ENCODE results near the gene LRRIQ3.

LRRIQ3 gene, protein sequence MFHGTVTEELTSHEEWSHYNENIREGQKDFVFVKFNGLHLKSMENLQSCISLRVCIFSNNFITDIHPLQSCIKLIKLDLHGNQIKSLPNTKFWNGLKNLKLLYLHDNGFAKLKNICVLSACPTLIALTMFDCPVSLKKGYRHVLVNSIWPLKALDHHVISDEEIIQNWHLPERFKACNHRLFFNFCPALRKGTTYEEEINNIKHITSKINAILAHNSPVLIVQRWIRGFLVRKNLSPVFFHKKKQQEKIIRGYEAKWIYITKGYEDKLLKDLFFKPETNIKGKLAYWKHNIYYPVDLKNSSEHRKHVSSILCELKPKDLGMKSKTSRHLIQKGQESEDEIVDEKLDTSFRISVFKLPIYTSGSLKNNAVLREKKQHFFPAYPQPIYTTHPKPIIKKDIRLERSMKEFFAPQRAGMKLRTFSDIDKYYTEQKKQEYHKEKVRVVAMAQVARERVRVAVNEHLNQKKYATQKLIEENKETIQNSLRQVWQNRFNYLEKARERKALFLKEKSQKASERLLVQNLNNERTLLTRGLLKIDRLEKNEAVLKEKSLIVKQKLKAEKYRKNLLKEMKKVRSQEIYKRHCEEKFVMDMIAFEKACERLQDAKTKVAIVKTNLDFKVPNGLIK

GRCh38 chr1:74197657-74198552 lies at the start of gene LRRIQ3, which contains the start of gene FPGT:
Gene LRRIQ3 (minus strand): TSS chr1:74198176. CDS start chr1:74183684, 14,492 bp downstream.
Gene FPGT (plus strand): TSS chr1:74198242. CDS start chr1:74198279, 37 bp downstream.
- Histone ChIP-seq H3K36me3 (ENCODE audit: insufficient read depth, low read depth, low read length) (no peaks in the 10 kb centered on the region), H3K9ac (ENCODE audit: low read depth, low read length) (peak within 1 kb of the TSS; percentile 87), H3K4me1 (ENCODE audit: insufficient read depth, low read length) (no peaks in the 10 kb centered on the region), H3K27ac (ENCODE audit: low read length) (peak within 1 kb of the TSS; percentile 65), H3K4me3 (ENCODE audit: low read length) (peak within 1 kb of the TSS; percentile 98), H3K9me3 (ENCODE audit: insufficient read depth, low read depth, low read length) (no peaks in the 10 kb centered on the region), H3K27me3 (ENCODE audit: insufficient read depth, low read length) (no peaks in the 10 kb centered on the region)

DNA sequence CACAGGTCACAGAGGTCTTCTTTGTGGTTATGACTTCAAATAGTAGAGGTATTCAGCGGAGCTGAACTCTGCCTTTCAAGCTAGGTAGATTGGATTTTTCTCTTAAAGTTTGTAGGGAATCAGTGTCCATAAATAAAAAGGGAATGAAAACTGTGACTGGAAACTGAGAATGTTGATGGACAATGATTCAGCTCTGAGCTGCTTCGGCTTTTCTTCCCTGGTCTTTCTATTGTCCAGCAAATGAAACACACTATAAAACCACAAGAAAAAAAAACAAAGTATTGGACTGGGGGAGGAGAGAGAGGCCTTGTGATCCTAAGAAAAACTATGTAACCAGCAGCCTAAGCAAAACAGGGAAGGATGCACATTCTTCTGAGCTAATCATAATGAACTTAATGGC lies 48.3 kb upstream of the LRRIQ3 start:
- H3K9ac ChIP-seq (ENCODE audit: low read depth, low read length): no peak overlapping the region

GRCh38 chr1:74245168-74245772 lies 47.3 kb upstream of the LRRIQ3 start:
- H3K27ac ChIP-seq (ENCODE audit: low read length): no peak overlapping the region
- peak overlapping the region; percentile 39; the same call in 1 of the 2 replicates for H3K4me3 ChIP-seq (ENCODE audit: low read length)
- H3K9ac ChIP-seq (ENCODE audit: low read depth, low read length): no peak overlapping the region
- peaks cover 25% of the 10 kb centered on the region; the same call in 1 of the 2 replicates for H3K4me1 ChIP-seq (ENCODE audit: insufficient read depth, low read length)
- 0 out of 2 replicates have a peak, but pooled peaks cover 5% of the 10 kb centered on the region for H3K9me3 ChIP-seq (ENCODE audit: insufficient read depth, low read depth, low read length)
- H3K27me3 ChIP-seq (ENCODE audit: insufficient read depth, low read length): peaks cover 26% of the 10 kb centered on the region
- no peaks in the 10 kb centered on the region for H3K36me3 ChIP-seq (ENCODE audit: insufficient read depth, low read depth, low read length)

More for the DNA sequence above, 48.3 kb upstream of the LRRIQ3 start:
- Histone ChIP-seq H3K4me1 (ENCODE audit: insufficient read depth, low read length) (peaks cover 25% of the 10 kb centered on the region; the same call in 1 of the 2 replicates), H3K36me3 (ENCODE audit: insufficient read depth, low read depth, low read length) (no peaks in the 10 kb centered on the region), H3K27ac (ENCODE audit: low read length) (no peak overlapping the region), H3K27me3 (ENCODE audit: insufficient read depth, low read length) (peaks cover 26% of the 10 kb centered on the region), H3K4me3 (ENCODE audit: low read length) (no peak overlapping the region), H3K9me3 (ENCODE audit: insufficient read depth, low read depth, low read length) (0 out of 2 replicates have a peak, but pooled peaks cover 5% of the 10 kb centered on the region)

DNA sequence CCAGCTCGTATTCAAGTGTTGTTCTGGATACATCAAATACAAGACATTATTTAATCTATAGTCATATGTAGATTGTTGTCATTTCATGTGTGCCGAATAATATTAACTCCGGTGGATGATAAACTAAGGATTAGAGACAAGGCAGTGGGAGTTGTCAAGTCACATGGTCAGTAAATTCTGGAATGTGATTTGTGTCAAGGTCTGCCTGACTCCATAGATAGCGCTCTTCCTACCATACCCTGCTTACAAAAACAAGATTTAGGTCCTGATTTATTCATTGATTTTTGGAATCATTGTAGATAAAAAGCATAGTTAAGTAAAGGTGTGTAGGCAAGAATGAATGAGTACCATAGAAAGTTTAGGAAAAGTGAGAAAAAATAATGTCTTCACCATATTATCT lies 39.8 kb upstream of the LRRIQ3 start:
- no peaks in the 10 kb centered on the region for H3K4me1 ChIP-seq (ENCODE audit: insufficient read depth, low read length)
- H3K27ac ChIP-seq (ENCODE audit: low read length): no peak overlapping the region
- no peaks in the 10 kb centered on the region for H3K36me3 ChIP-seq (ENCODE audit: insufficient read depth, low read depth, low read length)
- no peaks in the 10 kb centered on the region for H3K9me3 ChIP-seq (ENCODE audit: insufficient read depth, low read depth, low read length)
- no peak overlapping the region for H3K9ac ChIP-seq (ENCODE audit: low read depth, low read length)
- no peak overlapping the region for H3K4me3 ChIP-seq (ENCODE audit: low read length)
- H3K27me3 ChIP-seq (ENCODE audit: insufficient read depth, low read length): no peaks in the 10 kb centered on the region

- H3K27me3 ChIP-seq (ENCODE audit: insufficient read depth, low read length): no peaks in the 10 kb centered on the region
- H3K4me3 ChIP-seq (ENCODE audit: low read length): no peak overlapping the region
- H3K36me3 ChIP-seq (ENCODE audit: insufficient read depth, low read depth, low read length): no peaks in the 10 kb centered on the region
- H3K9ac ChIP-seq (ENCODE audit: low read depth, low read length): no peak overlapping the region
- no peaks in the 10 kb centered on the region for H3K9me3 ChIP-seq (ENCODE audit: insufficient read depth, low read depth, low read length)
- no peak overlapping the region for H3K27ac ChIP-seq (ENCODE audit: low read length)
- H3K4me1 ChIP-seq (ENCODE audit: insufficient read depth, low read length): no peaks in the 10 kb centered on the region
Measured at GRCh38 chr1:74237035-74237434, 39.1 kb upstream of the LRRIQ3 start.

- H3K4me3 ChIP-seq (ENCODE audit: low read length): no peak overlapping the region
- no peaks in the 10 kb centered on the region for H3K9me3 ChIP-seq (ENCODE audit: insufficient read depth, low read depth, low read length)
- no peaks in the 10 kb centered on the region for H3K4me1 ChIP-seq (ENCODE audit: insufficient read depth, low read length)
- H3K9ac ChIP-seq (ENCODE audit: low read depth, low read length): no peak overlapping the region
- H3K27me3 ChIP-seq (ENCODE audit: insufficient read depth, low read length): no peaks in the 10 kb centered on the region
- H3K27ac ChIP-seq (ENCODE audit: low read length): no peak overlapping the region
- H3K36me3 ChIP-seq (ENCODE audit: insufficient read depth, low read depth, low read length): no peaks in the 10 kb centered on the region
Measured at GRCh38 chr1:74236440-74236839, 38.5 kb upstream of the LRRIQ3 start.

GRCh38 chr1:74235153-74235552 lies 37.2 kb upstream of the LRRIQ3 start, which contains the start of gene TNNI3K:
Gene TNNI3K (plus strand): TSS chr1:74235387. CDS start chr1:74235452, 65 bp downstream.
- H3K4me1 ChIP-seq (ENCODE audit: insufficient read depth, low read length): no peaks in the 10 kb centered on the region
- H3K4me3 ChIP-seq (ENCODE audit: low read length): no peak within 1 kb of the TSS
- H3K27me3 ChIP-seq (ENCODE audit: insufficient read depth, low read length): no peaks in the 10 kb centered on the region
- no peaks in the 10 kb centered on the region for H3K36me3 ChIP-seq (ENCODE audit: insufficient read depth, low read depth, low read length)
- H3K9me3 ChIP-seq (ENCODE audit: insufficient read depth, low read depth, low read length): no peaks in the 10 kb centered on the region
- H3K27ac ChIP-seq (ENCODE audit: low read length): no peak within 1 kb of the TSS
- no peak within 1 kb of the TSS for H3K9ac ChIP-seq (ENCODE audit: low read depth, low read length)

DNA sequence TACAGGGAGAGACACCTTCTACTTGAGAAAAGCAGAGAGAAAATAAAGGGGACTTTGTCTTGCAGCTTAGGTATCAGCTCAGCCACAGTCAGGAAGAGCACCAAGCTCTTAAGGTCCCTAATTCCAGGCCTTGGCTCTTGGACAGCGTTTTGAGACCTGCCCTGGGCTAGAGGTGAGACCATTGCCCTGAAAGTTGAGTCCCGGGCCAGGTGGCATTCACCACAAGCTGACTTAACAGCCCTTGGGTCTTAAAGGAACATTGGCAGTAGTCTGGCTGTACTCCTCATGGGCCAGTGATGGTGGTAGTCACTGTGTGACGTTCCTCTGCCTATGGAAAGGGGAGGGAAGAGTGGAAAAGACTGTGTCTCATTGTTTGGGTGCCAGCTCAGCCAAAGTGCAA lies 25.5 kb upstream of the LRRIQ3 start:
- H3K27me3 ChIP-seq (ENCODE audit: insufficient read depth, low read length): no peaks in the 10 kb centered on the region

DNA sequence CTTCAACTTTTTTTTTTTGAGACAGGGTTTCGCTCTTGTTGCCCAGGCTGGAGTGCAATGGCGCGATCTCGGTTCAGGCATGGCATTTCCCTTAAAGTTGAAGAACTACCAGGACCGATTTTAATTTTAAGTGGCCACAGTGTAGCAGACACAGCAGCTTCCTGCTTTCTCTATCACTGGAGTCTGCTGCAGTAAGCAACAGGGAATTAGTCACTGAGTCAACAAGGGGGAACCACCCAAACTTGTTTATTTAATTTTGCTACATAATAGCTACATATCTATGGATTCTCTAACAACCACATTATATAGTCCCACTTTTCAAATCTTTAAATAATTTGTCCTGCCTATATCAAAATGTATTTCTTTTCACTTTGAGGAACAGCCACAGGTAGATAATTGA lies 24.7 kb upstream of the LRRIQ3 start:
- Histone ChIP-seq H3K4me3 (ENCODE audit: low read length) (no peak overlapping the region), H3K9ac (ENCODE audit: low read depth, low read length) (no peak overlapping the region), H3K9me3 (ENCODE audit: insufficient read depth, low read depth, low read length) (no peaks in the 10 kb centered on the region), H3K36me3 (ENCODE audit: insufficient read depth, low read depth, low read length) (no peaks in the 10 kb centered on the region), H3K4me1 (ENCODE audit: insufficient read depth, low read length) (no peaks in the 10 kb centered on the region), H3K27me3 (ENCODE audit: insufficient read depth, low read length) (no peaks in the 10 kb centered on the region), H3K27ac (ENCODE audit: low read length) (no peak overlapping the region)

More for the DNA sequence above, 25.5 kb upstream of the LRRIQ3 start:
- H3K4me3 ChIP-seq (ENCODE audit: low read length): no peak overlapping the region
- no peak overlapping the region for H3K27ac ChIP-seq (ENCODE audit: low read length)
- no peaks in the 10 kb centered on the region for H3K36me3 ChIP-seq (ENCODE audit: insufficient read depth, low read depth, low read length)
- H3K9me3 ChIP-seq (ENCODE audit: insufficient read depth, low read depth, low read length): no peaks in the 10 kb centered on the region
- H3K4me1 ChIP-seq (ENCODE audit: insufficient read depth, low read length): no peaks in the 10 kb centered on the region
- no peak overlapping the region for H3K9ac ChIP-seq (ENCODE audit: low read depth, low read length)

- H3K36me3 ChIP-seq (ENCODE audit: insufficient read depth, low read depth, low read length): no peaks in the 10 kb centered on the region
- no peak overlapping the region for H3K4me3 ChIP-seq (ENCODE audit: low read length)
- no peaks in the 10 kb centered on the region for H3K4me1 ChIP-seq (ENCODE audit: insufficient read depth, low read length)
- H3K9me3 ChIP-seq (ENCODE audit: insufficient read depth, low read depth, low read length): no peaks in the 10 kb centered on the region
- no peak overlapping the region for H3K27ac ChIP-seq (ENCODE audit: low read length)
- H3K27me3 ChIP-seq (ENCODE audit: insufficient read depth, low read length): no peaks in the 10 kb centered on the region
- no peak overlapping the region for H3K9ac ChIP-seq (ENCODE audit: low read depth, low read length)
Measured at GRCh38 chr1:74215229-74215628, 17.3 kb upstream of the LRRIQ3 start.

DNA sequence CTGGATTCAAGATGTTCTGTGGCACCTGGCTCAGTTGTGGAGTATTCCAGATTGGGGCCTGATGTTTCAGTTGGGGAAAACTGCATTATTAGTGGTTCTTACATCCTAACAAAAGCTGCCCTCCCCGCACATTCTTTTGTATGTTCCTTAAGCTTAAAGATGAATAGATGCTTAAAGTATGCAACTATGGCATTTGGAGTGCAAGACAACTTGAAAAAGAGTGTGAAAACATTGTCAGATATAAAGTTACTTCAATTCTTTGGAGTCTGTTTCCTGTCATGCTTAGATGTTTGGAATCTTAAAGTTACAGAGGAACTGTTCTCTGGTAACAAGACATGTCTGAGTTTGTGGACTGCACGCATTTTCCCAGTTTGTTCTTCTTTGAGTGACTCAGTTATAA lies 7.3 kb upstream of the LRRIQ3 start:
- no peak overlapping the region for H3K9ac ChIP-seq (ENCODE audit: low read depth, low read length)
- H3K4me3 ChIP-seq (ENCODE audit: low read length): no peak overlapping the region
- no peaks in the 10 kb centered on the region for H3K36me3 ChIP-seq (ENCODE audit: insufficient read depth, low read depth, low read length)
- no peaks in the 10 kb centered on the region for H3K27me3 ChIP-seq (ENCODE audit: insufficient read depth, low read length)
- no peak overlapping the region for H3K27ac ChIP-seq (ENCODE audit: low read length)
- no peaks in the 10 kb centered on the region for H3K9me3 ChIP-seq (ENCODE audit: insufficient read depth, low read depth, low read length)
- H3K4me1 ChIP-seq (ENCODE audit: insufficient read depth, low read length): no peaks in the 10 kb centered on the region
